H1 (cell line): ENCODE data around the gene GATA5. TPM values are rescaled to one million over a fixed set of nuclear protein-coding genes. Genes with fewer than 3 reads are reported as not detected.
A peak's percentile ranks its signal among the peaks of the same experiment; 100 is the strongest.

ENCODE experiments used
- CTCF ChIA-PET: fragments of 300-600 bp; sonication (Branson Sonifier 250); formaldehyde crosslinking; loops from one replicate; lab custom pipeline; 2021; ENCODE audit not compliant: partially characterized antibody; lab: Charles Lee
- POLR2A ChIA-PET: fragments of 300-600 bp; sonication (Branson Sonifier 250); formaldehyde crosslinking; loops from one replicate; lab custom pipeline; 2021; ENCODE audit warnings: inconsistent platforms; ENCODE audit not compliant: partially characterized antibody; lab: Charles Lee
- DNase-seq, 2 experiments: peaks; one replicate each; pipeline versions ENCODE4 v3.0.0 to v3.0.0-alpha.2; 2010 to 2022; ENCODE audit warnings: low spot score in 2 of 2, low read depth in 1 of 2, mixed read lengths in 1 of 2
- FAIRE-seq: peaks from 2 replicates; lab custom pipeline; 2011; peaks lifted over from hg19 to GRCh38; lab: Jason Lieb, UNC
- H2AFZ ChIP-seq: 2 replicates; pipeline ENCODE4 v1.8.1; 2012; ENCODE audit warnings: low read length, inconsistent platforms
- H2AK5ac ChIP-seq: 2 replicates; pipeline ENCODE4 v1.6.1; 2013; ENCODE audit warnings: low read depth, low read length
- H2BK120ac ChIP-seq: replicated peaks from 2 replicates; pipeline ENCODE3; 2013; ENCODE audit warnings: low read depth, low read length, inconsistent platforms
- H2BK12ac ChIP-seq: 2 replicates; pipeline ENCODE4 v1.6.1; 2013; ENCODE audit warnings: low read depth, low read length
- H2BK15ac ChIP-seq: 2 replicates; pipeline ENCODE4 v1.6.1; 2013; ENCODE audit warnings: low read length
- H2BK20ac ChIP-seq: 2 replicates; pipeline ENCODE4 v1.6.1; 2013; ENCODE audit warnings: low read length
- H2BK5ac ChIP-seq: 2 replicates; pipeline ENCODE4 v1.6.1; 2013; ENCODE audit warnings: low read depth, low read length
- H3K14ac ChIP-seq: 2 replicates; pipeline ENCODE4 v1.6.1; 2013; ENCODE audit warnings: inconsistent platforms; ENCODE audit not compliant: insufficient read length
- H3K18ac ChIP-seq: 2 replicates; pipeline ENCODE4 v1.6.1; 2013; ENCODE audit warnings: low read length; ENCODE audit errors: extremely low read depth
- H3K23ac ChIP-seq: 2 replicates; pipeline ENCODE4 v1.6.1; 2013; ENCODE audit warnings: inconsistent platforms; ENCODE audit not compliant: insufficient read length
- H3K23me2 ChIP-seq: 2 replicates; pipeline ENCODE4 v1.6.1; 2013; ENCODE audit warnings: low read depth, low read length
- H3K27ac ChIP-seq: 2 replicates; pipeline ENCODE4 v1.6.1; 2011; ENCODE audit warnings: low read depth, low read length, inconsistent platforms
- H3K27me3 ChIP-seq, 4 experiments: replicated peaks in 1 of 4; 1 replicate in 1 of 4; 2 replicates in 3 of 4; pipeline versions ENCODE4 v1.6.1 to v1.8.1; 2011 to 2013; ENCODE audit warnings: low read length in 3 of 4, mild to moderate bottlenecking in 3 of 4, inconsistent platforms in 2 of 4, mixed read lengths in 2 of 4, moderate library complexity in 1 of 4; ENCODE audit not compliant: control insufficient read depth in 3 of 4, insufficient read depth in 3 of 4; ENCODE audit errors: extremely low read depth in 1 of 4
- H3K36me3 ChIP-seq, 4 experiments: 2 replicates each; pipeline versions ENCODE4 v1.6.1 to v1.8.1; 2011 to 2013; ENCODE audit warnings: mild to moderate bottlenecking in 4 of 4, low read length in 3 of 4, moderate library complexity in 2 of 4, control low read depth in 1 of 4, inconsistent platforms in 1 of 4; ENCODE audit not compliant: insufficient read depth in 4 of 4, control insufficient read depth in 2 of 4
- H3K4ac ChIP-seq: replicated peaks from 2 replicates; pipeline ENCODE3; 2013; ENCODE audit warnings: low read length, low read depth, mixed read lengths, inconsistent platforms; ENCODE audit not compliant: insufficient read length
- H3K4me1 ChIP-seq, 4 experiments: replicated peaks in 1 of 4; 1 replicate in 1 of 4; 2 replicates in 3 of 4; pipeline versions ENCODE4 v1.6.1 to v1.8.1; 2011 to 2013; ENCODE audit warnings: low read length in 3 of 4, inconsistent platforms in 2 of 4, mixed read lengths in 1 of 4; ENCODE audit not compliant: insufficient read depth in 4 of 4, control insufficient read depth in 3 of 4
- H3K4me2 ChIP-seq, 2 experiments: 2 replicates each; pipeline versions ENCODE4 v1.6.1 to v1.8.1; 2011 to 2013; ENCODE audit warnings: low read depth in 2 of 2, low read length in 2 of 2, control low read depth in 1 of 2, inconsistent platforms in 1 of 2, mild to moderate bottlenecking in 1 of 2; ENCODE audit not compliant: insufficient read depth in 1 of 2
- H3K4me3 ChIP-seq, 4 experiments: fragments of 200-600, 300-600 bp in 1 of 4; sonication (generic), shearing (Covaris generic), sonication (Bioruptor Twin) in 1 of 4; 2 replicates each; pipeline versions ENCODE4 v1.5.1 to v1.8.1; 2011 to 2016; ENCODE audit warnings: low read length in 4 of 4, low read depth in 3 of 4, control low read depth in 2 of 4, inconsistent platforms in 2 of 4, mild to moderate bottlenecking in 2 of 4, mixed read lengths in 1 of 4, moderate library complexity in 1 of 4; ENCODE audit not compliant: insufficient read depth in 2 of 4; ENCODE audit errors: extremely low read depth in 1 of 4
- H3K56ac ChIP-seq: replicated peaks from 2 replicates; pipeline ENCODE3; 2013; ENCODE audit warnings: low read depth, mild to moderate bottlenecking, mixed read lengths, low read length, inconsistent platforms; ENCODE audit not compliant: insufficient read length
- H3K79me1 ChIP-seq: 2 replicates; pipeline ENCODE4 v1.6.1; 2013; ENCODE audit warnings: low read depth, low read length, control low read depth
- H3K79me2 ChIP-seq, 2 experiments: 2 replicates each; pipeline versions ENCODE4 v1.6.1 to v1.8.1; 2012 to 2013; ENCODE audit warnings: low read length in 2 of 2, mild to moderate bottlenecking in 2 of 2, inconsistent platforms in 1 of 2; ENCODE audit not compliant: insufficient read depth in 2 of 2, control insufficient read depth in 1 of 2
- H3K9ac ChIP-seq, 4 experiments: replicated peaks in 1 of 4; 1 replicate in 1 of 4; 2 replicates in 3 of 4; pipeline versions ENCODE4 v1.6.1 to v1.8.1; 2011 to 2013; ENCODE audit warnings: low read depth in 3 of 4, low read length in 3 of 4, control low read depth in 2 of 4, mild to moderate bottlenecking in 2 of 4, moderate library complexity in 2 of 4, inconsistent platforms in 1 of 4; ENCODE audit errors: extremely low read depth in 1 of 4
- H3K9me3 ChIP-seq, 2 experiments: 2 replicates each; pipeline versions ENCODE4 v1.6.1 to v1.8.1; 2012 to 2013; ENCODE audit warnings: mild to moderate bottlenecking in 2 of 2, moderate library complexity in 2 of 2, control low read depth in 1 of 2, inconsistent platforms in 1 of 2, low read depth in 1 of 2, low read length in 1 of 2, mixed read lengths in 1 of 2; ENCODE audit not compliant: insufficient read depth in 2 of 2
- H4K20me1 ChIP-seq, 2 experiments: replicated peaks in 1 of 2; 2 replicates each; pipeline versions ENCODE3 to v1.8.1; 2011 to 2013; ENCODE audit warnings: inconsistent platforms in 2 of 2, low read length in 2 of 2, mild to moderate bottlenecking in 1 of 2; ENCODE audit not compliant: insufficient read depth in 2 of 2, control insufficient read depth in 1 of 2
- H4K5ac ChIP-seq: 2 replicates; pipeline ENCODE4 v1.6.1; 2013; ENCODE audit warnings: low read length, low read depth, mixed read lengths, inconsistent platforms; ENCODE audit not compliant: insufficient read length
- H4K8ac ChIP-seq: 2 replicates; pipeline ENCODE4 v1.8.0; 2013; ENCODE audit warnings: mild to moderate bottlenecking, moderate library complexity, low read length, inconsistent platforms; ENCODE audit not compliant: insufficient read depth; ENCODE audit errors: extremely low read depth
- H4K91ac ChIP-seq: replicated peaks from 2 replicates; pipeline ENCODE3; 2013; ENCODE audit warnings: low read length, mixed read lengths, inconsistent platforms; ENCODE audit not compliant: insufficient read length
- BACH1 ChIP-seq: IDR thresholded peaks from 2 replicates; pipeline ENCODE4 v1.6.1; 2012; ENCODE audit warnings: low read length, improper control_type of control experiment
- BCL11A ChIP-seq, 2 experiments: IDR thresholded peaks; one replicate each; pipeline ENCODE4 v1.6.1; 2011; ENCODE audit warnings: low read depth in 2 of 2, low read length in 2 of 2, mild to moderate bottlenecking in 2 of 2
- FOSL1 ChIP-seq: IDR thresholded peaks from 2 replicates; pipeline ENCODE4 v1.6.1; 2011; ENCODE audit warnings: mild to moderate bottlenecking, low read depth, low read length, moderate library complexity; ENCODE audit not compliant: insufficient read depth
- POLR2AphosphoS5 ChIP-seq: IDR thresholded peaks from 2 replicates; pipeline ENCODE4 v1.6.1; 2011; ENCODE audit warnings: low read depth, low read length
- TAF7 ChIP-seq: optimal IDR thresholded peaks from 2 replicates; pipeline ENCODE3; 2011; ENCODE audit warnings: low read depth, mild to moderate bottlenecking, inconsistent platforms, low read length, moderate library complexity, borderline replicate concordance
- WGBS, 2 experiments: shearing (Covaris generic) in 1 of 2; methylation state at CpG; one replicate each; pipeline versions ENCODE4 v1.1.6 to v1.1.7; 2013 to 2015; ENCODE audit warnings: low lambda C conversion rate in 2 of 2, mixed read lengths in 2 of 2, inconsistent platforms in 1 of 2, low coverage in 1 of 2, missing lambda C conversion rate in 1 of 2; ENCODE audit not compliant: insufficient replicate concordance in 2 of 2, insufficient coverage in 1 of 2, insufficient read length in 1 of 2; ENCODE audit errors: extremely low coverage in 1 of 2, missing lambda C conversion rate in 1 of 2; 5-methylcytosine and 5-hydroxymethylcytosine counted together
- polyA plus RNA-seq, 7 experiments: library from polyadenylated mRNA; depleted of rRNA in 3 of 7; stranded (reverse) in 5 of 7; unstranded in 2 of 7; fragments of >200 nt in 5 of 7; fragments of 200-250 nt in 2 of 7; gene quantifications; 1 replicate in 5 of 7; 2 replicates in 1 of 7; 4 replicates in 1 of 7; pipeline versions ENCODE4 v1.2.1 to v1.2.3, GENCODE V29; 2011 to 2013; ENCODE audit warnings: missing spikeins in 2 of 7, mixed read lengths in 2 of 7
- total RNA-seq: library from RNA; stranded (reverse); fragmentation: NEBNext Ultra II Directional; extraction: Animal tissue kit (Norgen Biotek cat#: 25700); gene quantifications from 2 replicates; pipeline ENCODE4 v1.2.1, GENCODE V29; 2021

Gene GATA5
- total and polyA plus RNA-seq, 2 of the 8 experiments (the other 6 are each of a cell fraction or from before 2014, with no cell fraction given): 0.08 to 0.11 TPM

GRCh38 chr20:62423326-62423706 is 52.5 kb downstream of the GATA5 start:
- no peak overlapping the region for H3K18ac ChIP-seq
- no peaks in the 10 kb centered on the region; a peak in 1 of 8 replicates for H3K36me3 ChIP-seq
- H3K27ac ChIP-seq: no peak overlapping the region
- no peak overlapping the region for H2BK15ac ChIP-seq
- ChIA-PET CTCF (interaction anchor here (0.8 to 10.8 kb wide), 8 partner anchors 11 to 369 kb away, joined by 3 to 104 read pairs (median 3); no protein-coding TSS in a partner anchor), POLR2A (interaction anchor here (1.0 to 3.4 kb wide), 3 partner anchors 9 to 30 kb away, joined by 3 to 15 read pairs (median 3); no protein-coding TSS in a partner anchor)
- no peaks in the 10 kb centered on the region for H3K9me3 ChIP-seq
- H3K79me2 ChIP-seq: no peaks in the 10 kb centered on the region
- no peak overlapping the region for H2AK5ac ChIP-seq
- no peaks in the 10 kb centered on the region for H3K27me3 ChIP-seq
- H3K4me3 ChIP-seq: no peak overlapping the region
- no peak overlapping the region for H2BK5ac ChIP-seq
- no peak overlapping the region for H3K4me2 ChIP-seq
- no peaks in the 10 kb centered on the region for H3K79me1 ChIP-seq
- H2BK20ac ChIP-seq: no peak overlapping the region
- H3K4me1 ChIP-seq: peaks cover 0 to 32% (median 17%) of the 10 kb centered on the region in 4 experiments; a peak in 6 of 7 replicates
- peaks cover 0 to 8% of the 10 kb centered on the region in 2 experiments for H4K20me1 ChIP-seq
- no peak overlapping the region for H3K4ac ChIP-seq
- WGBS, 2 experiments: 84% methylated on average over 9 of the region's 10 CpGs; no CpG with 5 or more reads in 1 of the 2 experiments
- H2BK12ac ChIP-seq: no peak overlapping the region
- H4K8ac ChIP-seq: 0 out of 2 replicates have a peak overlapping the region, but pooled peaks have one; percentile 5
- H2BK120ac ChIP-seq: no peak overlapping the region
- H3K23me2 ChIP-seq: no peaks in the 10 kb centered on the region; the same call in 1 of the 2 replicates
- H3K14ac ChIP-seq: no peak overlapping the region
- H2AFZ ChIP-seq: no peak overlapping the region
- no peak overlapping the region for H4K91ac ChIP-seq
- FAIRE-seq (no peak), DNase-seq (no peak)
- no peak overlapping the region for H4K5ac ChIP-seq
- H3K9ac ChIP-seq: no peak overlapping the region
- H3K56ac ChIP-seq: no peak overlapping the region
- H3K23ac ChIP-seq: no peak overlapping the region
- no peak for TF ChIP-seq TAF7
- TF ChIP-seq FOSL1: no peak
- TF ChIP-seq BCL11A (IDR thresholded peaks at IDR 0.05; ENCODE audit: low read depth in 2 of 2, low read length in 2 of 2): no peak
- no peak for TF ChIP-seq POLR2AphosphoS5
- no peak for TF ChIP-seq BACH1
